Peyer's patch (tissue), 4 donors: ENCODE data around the gene PSMD9.
"Not testable (repeated sequence)": the region's sequence is repeated elsewhere in the genome, so short reads cannot be mapped to it uniquely, and the experiment has no call there.

Source experiments
- CTCF ChIP-seq, 6 experiments: fragments of 450-650 bp in 4 of 6; fragments of 200-600 bp in 2 of 6; sonication (generic) in 1 of 6; IDR thresholded peaks; one replicate each; pipeline ENCODE4 v1.5.1; 2017 to 2019; ENCODE audit warnings: antibody characterized with exemption in 6 of 6, mild to moderate bottlenecking in 3 of 6, moderate library complexity in 1 of 6
- POLR2A ChIP-seq, 2 donors: fragments of 450-650 bp; IDR thresholded peaks; one replicate each; pipeline ENCODE4 v1.5.1; 2017; ENCODE audit warnings: antibody characterized with exemption in 2 of 2, mild to moderate bottlenecking in 2 of 2, moderate library complexity in 2 of 2

- not testable (repeated sequence) for TF ChIP-seq CTCF, POLR2A (IDR thresholded peaks at IDR 0.05)
These were observed 3.5 kb upstream of the PSMD9 start for GRCh38 chr12:121885129-121885528.
